Rectal smooth muscle tissue (tissue), 1 donor: Measurements from ENCODE around the gene PLAAT3.
"Not testable (repeated sequence)": the region's sequence is repeated elsewhere in the genome, so short reads cannot be mapped to it uniquely, and the experiment has no call there.

ENCODE experiments used
- H3K27ac ChIP-seq: one replicate; pipeline ENCODE4 v1.7.0; 2013; ENCODE audit warnings: low read depth, low read length, inconsistent platforms
- H3K27me3 ChIP-seq: one replicate; pipeline ENCODE4 v1.7.0; 2013; ENCODE audit warnings: low read length; ENCODE audit not compliant: control insufficient read depth, insufficient read depth
- H3K36me3 ChIP-seq: one replicate; pipeline ENCODE4 v1.7.0; 2013; ENCODE audit warnings: low read length; ENCODE audit not compliant: control insufficient read depth, insufficient read depth
- H3K4me1 ChIP-seq: one replicate; pipeline ENCODE4 v1.7.0; 2013; ENCODE audit warnings: low read length; ENCODE audit not compliant: control insufficient read depth, insufficient read depth
- H3K4me3 ChIP-seq: one replicate; pipeline ENCODE4 v1.7.0; 2013; ENCODE audit warnings: low read length
- H3K9ac ChIP-seq: one replicate; pipeline ENCODE4 v1.7.0; 2013; ENCODE audit warnings: low read length

PLAAT3 gene

DNA sequence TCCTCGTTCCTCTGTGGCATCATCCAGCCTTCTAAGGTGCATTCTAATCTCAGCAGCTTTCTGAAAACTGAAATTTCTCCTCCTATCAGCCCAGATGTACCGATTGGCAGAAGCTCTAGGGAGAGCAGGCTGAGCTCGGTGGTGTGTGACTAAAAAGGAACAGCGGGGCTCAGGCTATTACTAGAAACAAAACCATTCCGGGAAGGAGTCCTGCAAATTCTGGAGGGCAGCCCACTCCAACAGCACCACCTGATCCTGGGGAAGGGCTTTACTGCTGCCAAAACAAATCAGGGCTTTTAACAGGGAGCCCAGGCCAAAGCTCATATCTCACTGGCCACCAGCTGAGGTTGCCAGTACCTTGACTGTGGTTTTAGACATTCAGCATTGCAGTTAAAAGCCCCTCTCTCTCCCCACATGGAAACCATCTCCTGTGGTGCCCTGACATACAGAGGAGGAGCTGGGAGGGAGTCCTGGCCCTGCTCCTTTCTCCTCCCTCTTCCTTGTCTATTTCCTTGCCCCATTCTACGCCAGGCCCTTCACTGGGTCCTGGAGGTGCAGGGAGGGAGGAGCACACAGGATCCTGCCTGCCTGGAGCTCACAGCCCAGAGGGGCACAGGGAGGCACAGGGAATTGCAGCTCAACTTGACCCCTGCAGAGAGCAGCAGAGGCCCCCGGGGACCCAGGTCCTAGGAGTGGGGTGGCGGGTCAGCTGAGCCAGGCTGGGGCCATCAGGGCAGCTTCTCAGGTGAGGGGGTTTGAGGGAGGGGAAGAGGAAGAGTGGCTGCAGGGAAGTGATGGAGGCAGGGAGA is 76.7 kb downstream of the PLAAT3 start:
- Histone ChIP-seq H3K36me3 (no peaks in the 10 kb centered on the region), H3K27me3 (no peaks in the 10 kb centered on the region), H3K27ac (peak overlapping the region; percentile 93), H3K9ac (peak overlapping the region; percentile 63), H3K4me1 (peaks cover 15% of the 10 kb centered on the region), H3K4me3 (peak overlapping the region; percentile 74)

DNA sequence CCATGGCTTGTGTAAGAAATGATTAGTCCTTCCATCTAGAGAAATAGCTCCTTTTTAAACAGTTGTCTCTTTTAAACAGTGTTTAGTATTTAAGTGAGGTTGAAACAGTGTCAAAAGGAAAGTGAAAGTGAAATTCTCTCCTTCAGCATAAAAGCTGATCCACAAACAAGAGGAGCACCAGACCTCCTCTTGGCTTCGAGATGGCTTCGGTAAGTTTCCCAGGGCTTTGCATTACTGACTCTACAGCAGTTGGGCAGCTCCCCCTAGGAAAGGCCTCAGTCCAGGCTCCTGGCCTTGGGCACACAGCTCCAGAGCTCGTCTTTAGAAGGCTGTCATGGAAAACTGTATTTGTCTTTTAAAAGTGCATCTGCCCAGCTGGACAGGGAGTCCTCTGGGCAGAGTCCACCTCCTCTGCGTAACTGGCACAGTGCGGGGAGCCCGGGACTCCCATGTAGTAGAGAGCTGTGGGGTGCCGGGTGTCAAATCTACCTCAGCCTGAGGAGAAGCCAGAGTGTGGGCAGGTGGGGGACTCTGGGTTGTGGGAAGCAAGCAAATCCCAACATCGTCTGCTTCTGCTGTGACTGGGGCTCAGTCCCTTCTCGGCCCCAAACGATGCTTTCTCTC is 77.5 kb downstream of the PLAAT3 start, which contains the start of gene PLAAT4:
Gene PLAAT4, plus strand, starts transcription at position 140 of the 624 bp plus-strand sequence. Its CDS starts 61 bp downstream, at position 201.
- Histone ChIP-seq H3K9ac (peak within 1 kb of the TSS; percentile 63), H3K4me1 (peaks cover 15% of the 10 kb centered on the region), H3K27me3 (no peaks in the 10 kb centered on the region), H3K36me3 (no peaks in the 10 kb centered on the region), H3K27ac (peak within 1 kb of the TSS; percentile 93), H3K4me3 (peak within 1 kb of the TSS; percentile 74)

DNA sequence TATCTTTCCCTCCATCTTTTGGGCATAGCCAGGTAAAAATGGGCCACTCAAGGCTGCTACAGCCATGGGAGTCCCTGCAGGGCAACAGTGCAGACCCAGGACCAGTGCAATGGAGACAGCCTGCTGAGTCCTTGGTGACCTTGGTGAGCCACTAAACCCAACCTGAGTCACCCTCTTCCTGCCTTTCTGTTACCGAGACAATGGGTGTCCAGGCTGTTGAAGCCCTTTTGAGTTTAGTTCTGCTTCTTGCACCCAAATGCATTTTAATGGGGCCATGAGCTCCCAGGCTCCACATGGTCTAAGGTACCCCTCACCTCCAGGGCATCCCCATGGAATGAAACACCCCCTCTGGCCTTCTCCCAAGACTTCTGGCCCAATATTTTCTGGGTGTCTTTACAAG is 78.5 kb downstream of the PLAAT3 start:
- Histone ChIP-seq H3K4me1 (peaks cover 15% of the 10 kb centered on the region), H3K27me3 (no peaks in the 10 kb centered on the region), H3K27ac (peak overlapping the region; percentile 93), H3K9ac (no peak overlapping the region), H3K36me3 (no peaks in the 10 kb centered on the region), H3K4me3 (no peak overlapping the region)

DNA sequence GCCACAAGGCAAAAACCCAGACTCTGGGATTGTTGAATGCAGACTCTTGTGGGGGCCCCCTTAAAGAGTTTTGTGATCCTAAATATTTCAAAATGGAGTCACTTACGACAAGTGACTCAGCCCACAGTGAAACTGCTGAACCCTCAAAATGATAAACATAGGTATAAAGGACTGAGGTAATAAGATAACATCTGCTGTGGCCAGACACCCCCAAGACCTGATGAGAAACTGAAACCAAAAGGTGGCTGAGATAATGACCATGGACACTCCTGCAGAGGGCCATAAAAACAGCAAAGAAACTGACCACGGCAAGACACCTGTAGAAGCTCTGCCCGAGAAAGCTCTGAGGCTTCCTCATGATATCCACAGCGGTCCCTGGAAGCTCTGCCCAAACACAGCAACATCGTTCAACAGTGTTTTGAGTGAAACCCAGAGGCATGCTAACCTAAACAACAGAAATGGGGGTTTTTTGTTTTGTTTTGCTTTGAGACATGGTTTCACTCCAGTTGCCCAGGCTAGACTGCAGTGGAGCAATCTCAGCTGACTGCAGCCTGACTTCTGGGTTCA is 79.3 kb downstream of the PLAAT3 start:
- H3K4me1 ChIP-seq = peaks cover 15% of the 10 kb centered on the region
- H3K9ac ChIP-seq = no peak overlapping the region
- H3K27me3 ChIP-seq = no peaks in the 10 kb centered on the region
- H3K36me3 ChIP-seq = no peaks in the 10 kb centered on the region
- H3K27ac ChIP-seq = no peak overlapping the region
- no peak overlapping the region for H3K4me3 ChIP-seq

DNA sequence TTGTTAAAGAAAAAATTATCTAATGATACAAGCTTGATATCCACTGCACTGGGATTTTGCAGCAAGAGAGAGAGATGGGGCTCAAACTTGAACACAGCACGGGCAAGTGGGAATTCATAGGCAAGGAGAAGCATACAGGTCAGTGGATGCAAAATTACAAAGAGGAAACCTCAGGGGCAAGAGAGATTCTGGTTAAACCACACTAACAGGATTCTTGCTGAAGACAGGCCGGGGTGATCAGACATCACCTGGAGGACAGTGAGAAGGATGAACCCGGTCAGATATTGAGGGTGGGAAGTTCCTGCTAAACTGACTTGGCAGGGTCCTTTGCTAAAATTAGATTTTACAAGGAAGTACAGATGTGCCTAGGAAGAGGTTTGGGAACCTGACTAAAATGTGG is 80.2 kb downstream of the PLAAT3 start:
- no peaks in the 10 kb centered on the region for H3K27me3 ChIP-seq
- H3K4me1 ChIP-seq = peaks cover 15% of the 10 kb centered on the region

DNA sequence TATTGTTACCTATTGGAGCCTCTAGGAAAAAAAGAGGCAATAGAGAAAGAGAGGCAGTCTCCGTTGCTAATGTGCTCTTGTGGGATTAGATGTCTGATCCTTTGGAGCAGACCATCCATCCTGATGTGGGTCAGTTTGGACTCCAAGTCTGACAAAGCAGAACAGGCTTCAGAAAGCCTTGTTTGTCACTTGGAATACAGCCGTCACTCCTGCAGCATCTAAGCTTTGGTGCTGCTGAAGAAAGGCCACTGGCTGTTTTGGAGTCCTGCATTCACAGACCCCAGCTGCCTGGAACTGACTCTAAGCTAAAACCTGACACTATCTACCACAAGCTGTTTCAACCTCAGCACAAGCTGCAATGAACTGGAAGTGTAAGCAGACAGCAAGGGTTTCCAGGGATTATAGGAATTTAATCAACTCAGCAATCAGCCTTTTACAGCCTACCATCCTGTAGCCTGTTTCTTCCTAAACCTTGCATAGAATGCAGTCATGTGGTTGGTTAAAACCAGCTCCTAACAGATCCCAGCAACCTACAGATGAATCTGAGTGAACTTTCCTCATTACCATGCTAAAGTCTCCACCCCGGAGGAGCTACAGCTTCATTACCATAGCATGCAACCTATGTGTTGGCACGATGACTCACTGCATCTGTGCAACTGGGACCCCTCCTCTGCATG is 81.3 kb downstream of the PLAAT3 start:
- H3K36me3 ChIP-seq = no peaks in the 10 kb centered on the region
- peaks cover 9% of the 10 kb centered on the region for H3K4me1 ChIP-seq
- H3K27me3 ChIP-seq = no peaks in the 10 kb centered on the region
- no peak overlapping the region for H3K9ac ChIP-seq
- H3K4me3 ChIP-seq = no peak overlapping the region
- no peak overlapping the region for H3K27ac ChIP-seq

More for the DNA sequence above, 80.2 kb downstream of the PLAAT3 start:
- Histone ChIP-seq H3K36me3 (no peaks in the 10 kb centered on the region), H3K27ac (no peak overlapping the region), H3K9ac (no peak overlapping the region), H3K4me3 (no peak overlapping the region)

DNA sequence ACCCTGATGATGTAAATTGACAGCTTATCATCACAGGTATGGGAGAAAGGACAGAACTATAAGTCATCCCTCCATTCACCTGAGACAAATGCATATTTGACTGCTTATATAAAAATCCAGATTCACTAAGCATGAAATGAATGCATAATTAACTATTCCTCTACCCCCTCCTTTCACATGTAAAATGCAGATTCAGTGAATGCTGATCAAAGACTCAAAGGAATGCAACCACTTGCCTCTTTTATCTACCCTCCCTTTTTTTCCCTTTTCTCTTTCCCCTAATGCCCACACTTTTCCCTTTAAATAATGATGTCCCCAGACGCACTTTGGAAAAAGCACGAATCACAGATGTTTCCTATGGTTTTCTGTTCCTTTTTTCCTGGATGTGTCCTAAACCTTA is 82.1 kb downstream of the PLAAT3 start:
- Histone ChIP-seq H3K4me3 (no peak overlapping the region), H3K36me3 (no peaks in the 10 kb centered on the region), H3K9ac (no peak overlapping the region), H3K27me3 (no peaks in the 10 kb centered on the region), H3K27ac (no peak overlapping the region), H3K4me1 (peaks cover 5% of the 10 kb centered on the region)

DNA sequence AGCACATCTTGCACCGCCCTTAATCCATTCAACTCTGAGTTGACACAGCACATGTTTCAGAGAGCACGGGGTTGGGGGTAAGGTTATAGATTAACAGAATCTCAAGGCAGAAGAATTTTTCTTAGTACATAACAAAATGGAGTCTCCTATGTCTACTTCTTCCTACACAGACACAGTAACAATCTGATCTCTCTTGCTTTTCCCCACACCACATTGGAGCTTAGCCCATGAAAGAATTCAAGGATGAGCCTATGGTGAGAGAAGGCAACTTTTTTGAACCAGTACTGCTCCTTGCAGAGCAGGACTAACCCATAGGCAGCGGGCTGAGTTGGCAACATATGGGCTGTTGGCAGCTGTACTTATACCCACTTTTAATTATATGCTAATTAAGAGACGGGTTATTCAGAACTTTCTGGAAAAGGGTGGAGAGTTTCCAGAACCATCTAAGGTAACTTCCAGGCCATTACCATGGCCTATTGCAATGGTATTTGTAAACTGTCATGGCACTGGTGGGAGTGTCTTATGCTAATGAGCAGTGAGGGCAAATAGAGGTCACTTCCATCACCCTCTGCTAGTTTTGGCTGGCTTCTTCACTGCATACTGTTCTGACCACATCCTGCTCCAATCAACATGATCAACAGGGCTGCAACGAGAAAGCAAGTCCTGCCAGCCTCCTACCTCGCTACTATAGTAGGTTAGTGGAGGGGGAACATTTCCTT is 83.0 kb downstream of the PLAAT3 start:
- not testable (repeated sequence) for H3K27ac ChIP-seq, H3K4me3 ChIP-seq, H3K36me3 ChIP-seq, H3K4me1 ChIP-seq, H3K27me3 ChIP-seq, H3K9ac ChIP-seq

DNA sequence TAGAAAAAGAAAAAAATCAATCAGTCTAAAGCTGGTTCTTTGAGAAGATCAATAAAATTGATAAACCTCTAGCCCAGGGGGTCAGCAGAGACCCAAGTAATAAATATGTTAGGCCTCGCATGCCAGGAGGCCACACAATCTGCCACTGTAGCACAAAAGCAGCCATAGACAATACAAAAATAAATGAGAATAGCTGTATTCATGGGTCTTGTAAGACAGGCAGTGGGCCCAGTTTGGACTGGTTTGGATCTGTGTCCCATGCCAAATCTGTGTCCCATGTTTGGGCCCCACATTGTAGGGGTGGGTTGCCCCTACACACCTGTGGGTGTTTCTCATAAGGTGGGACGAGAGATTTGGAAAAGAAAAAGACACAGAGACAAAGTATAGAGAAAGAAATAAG is 84.2 kb downstream of the PLAAT3 start:
- Histone ChIP-seq H3K27me3 (no peaks in the 10 kb centered on the region), H3K27ac (no peak overlapping the region), H3K36me3 (no peaks in the 10 kb centered on the region), H3K4me1 (no peaks in the 10 kb centered on the region), H3K9ac (no peak overlapping the region), H3K4me3 (no peak overlapping the region)

DNA sequence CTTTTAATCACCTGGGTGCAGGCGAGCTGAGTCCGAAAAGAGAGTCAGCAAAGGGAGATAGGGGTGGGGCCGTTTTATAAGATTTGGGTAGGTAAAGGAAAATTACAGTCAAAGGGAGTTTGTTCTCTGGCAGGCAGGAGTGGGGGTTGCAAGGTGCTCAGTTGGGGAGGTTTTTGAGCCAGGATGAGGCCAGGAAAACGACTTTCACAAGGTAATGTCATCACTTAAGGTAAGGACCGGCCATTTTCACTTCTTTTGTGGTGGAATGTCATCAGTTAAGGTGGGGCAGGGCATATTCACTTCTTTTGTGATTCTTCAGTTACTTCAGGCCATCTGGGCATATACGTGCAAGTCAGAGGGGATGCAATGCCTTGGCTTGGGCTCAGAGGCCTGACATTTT is 84.9 kb downstream of the PLAAT3 start:
- H3K4me3 ChIP-seq, H3K9ac ChIP-seq, H3K27ac ChIP-seq, H3K36me3 ChIP-seq, H3K27me3 ChIP-seq, H3K4me1 ChIP-seq: not testable (repeated sequence)

DNA sequence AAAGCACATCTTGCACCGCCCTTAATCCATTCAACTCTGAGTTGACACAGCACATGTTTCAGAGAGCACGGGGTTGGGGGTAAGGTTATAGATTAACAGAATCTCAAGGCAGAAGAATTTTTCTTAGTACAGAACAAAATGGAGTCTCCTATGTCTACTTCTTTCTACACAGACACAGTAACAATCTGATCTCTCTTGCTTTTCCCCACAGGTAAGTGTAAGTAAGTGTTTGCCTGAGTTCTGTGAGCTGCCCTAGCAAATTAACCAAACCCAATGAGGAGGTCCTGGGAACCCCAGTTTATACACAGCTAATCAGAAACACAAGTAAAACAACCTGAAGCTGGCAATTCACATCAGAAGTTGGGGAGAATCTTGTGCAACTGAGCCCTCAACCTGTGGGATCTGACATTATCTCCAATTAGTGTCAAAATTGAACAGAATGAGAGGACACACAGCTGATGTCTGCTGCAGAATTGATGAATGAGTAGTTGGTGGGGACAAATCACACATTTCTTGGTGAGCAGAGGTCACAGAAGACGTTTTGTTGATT is 85.4 kb downstream of the PLAAT3 start:
- H3K36me3 ChIP-seq, H3K27ac ChIP-seq, H3K9ac ChIP-seq, H3K27me3 ChIP-seq, H3K4me1 ChIP-seq, H3K4me3 ChIP-seq: not testable (repeated sequence)

DNA sequence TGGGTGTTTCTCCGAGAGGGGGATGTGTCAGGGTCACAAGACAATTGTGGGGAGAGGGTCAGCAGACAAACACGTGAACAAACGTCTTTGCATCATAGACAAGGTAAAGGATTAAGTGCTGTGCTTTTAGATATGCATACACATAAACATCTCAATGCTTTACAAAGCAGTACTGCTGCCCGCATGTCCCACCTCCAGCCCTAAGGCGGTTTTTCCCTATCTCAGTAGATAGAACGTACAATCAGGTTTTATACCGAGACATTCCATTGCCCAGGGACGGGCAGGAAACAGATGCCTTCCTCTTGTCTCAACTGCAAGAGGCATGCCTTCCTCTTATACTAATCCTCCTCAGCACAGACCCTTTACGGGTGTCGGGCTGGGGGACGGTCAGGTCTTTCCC is 86.1 kb downstream of the PLAAT3 start:
- H3K27ac ChIP-seq, H3K4me1 ChIP-seq, H3K4me3 ChIP-seq, H3K36me3 ChIP-seq, H3K27me3 ChIP-seq, H3K9ac ChIP-seq: not testable (repeated sequence)
